IPS-15b (cell line): Measurements from ENCODE around the gene CYS1.
"Not testable (repeated sequence)": the region's sequence is repeated elsewhere in the genome, so short reads cannot be mapped to it uniquely, and the experiment has no call there.

Source experiments
- H3K27me3 ChIP-seq: one replicate; pipeline ENCODE4 v1.6.1; 2013; ENCODE audit warnings: low read length; ENCODE audit not compliant: control insufficient read depth, insufficient read depth
- H3K36me3 ChIP-seq: one replicate; pipeline ENCODE4 v1.6.1; 2013; ENCODE audit warnings: low read length; ENCODE audit not compliant: control insufficient read depth, insufficient read depth
- H3K4me1 ChIP-seq: one replicate; pipeline ENCODE4 v1.6.1; 2013; ENCODE audit warnings: mild to moderate bottlenecking, low read length; ENCODE audit not compliant: control insufficient read depth, insufficient read depth
- H3K4me3 ChIP-seq: one replicate; pipeline ENCODE4 v1.5.1; 2013; ENCODE audit warnings: low read depth, low read length
- H3K9ac ChIP-seq: one replicate; pipeline ENCODE4 v1.6.1; 2013; ENCODE audit warnings: low read depth, mild to moderate bottlenecking, low read length
- H3K9me3 ChIP-seq: one replicate; pipeline ENCODE4 v1.6.1; 2013; ENCODE audit warnings: mild to moderate bottlenecking, low read length; ENCODE audit not compliant: control insufficient read depth, insufficient read depth

CYS1 gene

DNA sequence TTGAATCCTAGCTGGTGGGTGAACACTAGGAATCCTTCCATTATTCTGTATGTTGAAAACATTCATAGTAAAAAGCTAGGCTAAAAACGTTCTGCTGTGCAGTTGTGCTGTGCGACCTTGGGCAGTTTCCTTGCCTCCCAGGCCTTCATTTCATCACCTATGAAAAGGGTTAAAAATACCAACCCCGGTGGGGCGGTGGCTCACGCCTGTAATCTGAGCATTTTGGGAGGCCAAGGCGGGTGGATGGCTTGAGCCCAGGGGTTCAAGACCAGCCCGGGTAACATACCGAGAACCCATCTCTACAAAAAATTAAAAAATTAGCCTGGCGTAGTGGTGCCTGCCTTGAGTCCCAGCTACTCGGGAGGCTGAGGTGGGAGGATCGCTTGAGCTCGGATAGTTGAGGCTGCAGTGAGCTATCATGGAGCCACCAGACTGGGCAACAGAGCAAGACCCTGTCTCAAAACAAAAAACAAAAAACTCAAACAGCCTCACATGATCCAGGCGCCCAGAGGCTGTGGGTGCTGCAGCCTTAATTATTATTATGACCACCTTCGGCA is 39.5 kb upstream of the CYS1 start:
- H3K27me3 ChIP-seq = no peaks in the 10 kb centered on the region
- H3K9ac ChIP-seq = no peak overlapping the region

DNA sequence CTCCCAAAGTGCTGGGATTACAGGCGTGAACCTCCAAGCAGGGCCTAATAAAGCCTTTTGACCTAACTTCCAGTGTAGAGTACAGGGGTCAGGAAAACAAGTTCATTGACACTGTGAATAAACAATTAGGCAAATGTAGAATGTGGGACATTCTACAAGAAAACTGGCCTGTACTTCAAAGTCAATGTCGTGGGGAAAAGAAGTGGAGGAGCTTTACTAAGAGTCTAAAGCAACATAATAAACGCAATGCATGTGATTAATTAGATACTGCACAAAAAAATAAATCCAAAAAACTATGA is 38.8 kb upstream of the CYS1 start:
- Histone ChIP-seq H3K9me3 (no peaks in the 10 kb centered on the region), H3K9ac (no peak overlapping the region), H3K27me3 (no peaks in the 10 kb centered on the region), H3K4me1 (no peaks in the 10 kb centered on the region), H3K36me3 (no peaks in the 10 kb centered on the region), H3K4me3 (no peak overlapping the region)

More for the DNA sequence above, 39.5 kb upstream of the CYS1 start:
- H3K4me1 ChIP-seq = no peaks in the 10 kb centered on the region
- H3K36me3 ChIP-seq = peaks cover under 1% of the 10 kb centered on the region
- peak overlapping the region; percentile 33 for H3K4me3 ChIP-seq
- no peaks in the 10 kb centered on the region for H3K9me3 ChIP-seq

DNA sequence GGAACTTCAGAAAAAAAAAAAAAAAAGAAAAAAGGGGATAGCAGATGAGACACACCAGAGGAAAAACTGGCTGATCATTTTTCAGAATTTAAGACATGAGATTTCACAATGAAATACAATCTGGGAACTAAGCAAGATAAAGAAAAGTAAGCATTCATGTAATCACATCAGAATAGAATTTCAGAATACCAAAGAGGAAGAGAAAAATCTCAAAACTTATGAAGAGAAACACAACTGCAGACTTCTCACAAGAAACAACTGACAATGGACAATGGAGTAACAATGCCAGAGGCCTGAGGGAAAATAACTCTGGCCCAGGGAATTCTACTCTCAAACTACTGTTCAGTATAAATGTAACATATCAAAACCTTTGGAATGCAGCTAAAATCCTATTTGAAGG is 29.1 kb upstream of the CYS1 start:
- Histone ChIP-seq H3K9ac (no peak overlapping the region), H3K27me3 (no peaks in the 10 kb centered on the region), H3K4me3 (no peak overlapping the region), H3K4me1 (no peaks in the 10 kb centered on the region), H3K36me3 (no peaks in the 10 kb centered on the region), H3K9me3 (no peaks in the 10 kb centered on the region)

DNA sequence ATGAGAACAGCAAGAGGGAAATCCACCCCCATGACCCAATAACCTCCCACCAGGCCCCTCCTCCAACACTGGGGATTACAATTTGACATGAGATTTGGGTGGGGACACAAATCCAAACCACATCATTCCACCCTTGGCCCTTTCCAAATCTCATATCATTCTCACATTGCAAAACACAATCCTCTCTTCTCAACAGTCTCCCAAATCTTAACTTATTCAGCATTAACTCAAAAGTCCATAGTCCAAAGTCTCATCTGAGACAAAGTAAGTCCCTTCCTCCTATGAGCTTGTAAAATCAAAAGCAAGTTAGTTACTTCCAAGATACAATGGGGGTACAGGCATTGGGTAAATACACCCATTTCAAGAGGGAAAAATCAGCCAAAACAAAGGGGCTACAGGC is 24.7 kb upstream of the CYS1 start:
- not testable (repeated sequence) for H3K36me3 ChIP-seq, H3K9ac ChIP-seq, H3K4me3 ChIP-seq, H3K4me1 ChIP-seq, H3K27me3 ChIP-seq, H3K9me3 ChIP-seq

GRCh38 chr2:10103179-10103578 is 23.0 kb upstream of the CYS1 start:
- Histone ChIP-seq H3K36me3 (no peaks in the 10 kb centered on the region), H3K27me3 (no peaks in the 10 kb centered on the region), H3K4me3 (no peak overlapping the region), H3K4me1 (no peaks in the 10 kb centered on the region), H3K9me3 (no peaks in the 10 kb centered on the region), H3K9ac (no peak overlapping the region)

GRCh38 chr2:10101491-10101890 is 21.3 kb upstream of the CYS1 start:
- H3K9me3 ChIP-seq = no peaks in the 10 kb centered on the region

GRCh38 chr2:10097352-10098148 is 17.3 kb upstream of the CYS1 start:
- Histone ChIP-seq H3K4me3 (no peak overlapping the region), H3K9me3 (no peaks in the 10 kb centered on the region), H3K4me1 (no peaks in the 10 kb centered on the region), H3K27me3 (no peaks in the 10 kb centered on the region), H3K36me3 (no peaks in the 10 kb centered on the region), H3K9ac (no peak overlapping the region)

More at GRCh38 chr2:10101491-10101890, 21.3 kb upstream of the CYS1 start:
- Histone ChIP-seq H3K4me3 (no peak overlapping the region), H3K36me3 (no peaks in the 10 kb centered on the region), H3K27me3 (no peaks in the 10 kb centered on the region), H3K4me1 (no peaks in the 10 kb centered on the region), H3K9ac (peak overlapping the region; percentile 9)

DNA sequence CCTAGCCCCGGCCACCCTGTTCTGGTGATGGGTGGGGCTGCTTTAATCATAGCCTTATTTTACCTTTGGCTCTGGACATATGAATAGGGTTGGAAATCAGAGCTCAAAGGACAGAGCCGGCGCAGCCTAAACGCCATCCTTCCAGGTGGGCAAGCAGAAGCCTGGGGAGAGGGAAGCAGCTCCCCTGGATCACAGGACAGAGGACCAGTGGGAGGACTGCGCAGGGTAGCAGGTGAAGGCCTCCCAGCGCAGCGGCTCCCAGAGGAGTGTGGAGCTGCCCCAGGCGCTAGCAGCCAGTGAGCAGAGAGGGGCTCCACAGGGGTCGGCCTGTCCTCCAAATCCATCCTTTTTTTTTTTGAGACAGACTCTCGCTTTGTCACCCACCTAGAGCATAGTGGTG is 16.4 kb upstream of the CYS1 start:
- Histone ChIP-seq H3K9ac (no peak overlapping the region), H3K4me1 (no peaks in the 10 kb centered on the region), H3K36me3 (no peaks in the 10 kb centered on the region)

GRCh38 chr2:10095175-10095574 is 15.0 kb upstream of the CYS1 start:
- H3K36me3 ChIP-seq = no peaks in the 10 kb centered on the region
- no peak overlapping the region for H3K9ac ChIP-seq

More for the DNA sequence above, 16.4 kb upstream of the CYS1 start:
- Histone ChIP-seq H3K27me3 (no peaks in the 10 kb centered on the region), H3K4me3 (no peak overlapping the region), H3K9me3 (no peaks in the 10 kb centered on the region)

GRCh38 chr2:10094271-10094814 is 14.1 kb upstream of the CYS1 start:
- no peak overlapping the region for H3K4me3 ChIP-seq
- no peaks in the 10 kb centered on the region for H3K4me1 ChIP-seq
- no peaks in the 10 kb centered on the region for H3K27me3 ChIP-seq
- no peaks in the 10 kb centered on the region for H3K9me3 ChIP-seq
- no peak overlapping the region for H3K9ac ChIP-seq
- H3K36me3 ChIP-seq = no peaks in the 10 kb centered on the region

More at GRCh38 chr2:10095175-10095574, 15.0 kb upstream of the CYS1 start:
- Histone ChIP-seq H3K4me1 (no peaks in the 10 kb centered on the region), H3K27me3 (no peaks in the 10 kb centered on the region), H3K9me3 (no peaks in the 10 kb centered on the region), H3K4me3 (no peak overlapping the region)

DNA sequence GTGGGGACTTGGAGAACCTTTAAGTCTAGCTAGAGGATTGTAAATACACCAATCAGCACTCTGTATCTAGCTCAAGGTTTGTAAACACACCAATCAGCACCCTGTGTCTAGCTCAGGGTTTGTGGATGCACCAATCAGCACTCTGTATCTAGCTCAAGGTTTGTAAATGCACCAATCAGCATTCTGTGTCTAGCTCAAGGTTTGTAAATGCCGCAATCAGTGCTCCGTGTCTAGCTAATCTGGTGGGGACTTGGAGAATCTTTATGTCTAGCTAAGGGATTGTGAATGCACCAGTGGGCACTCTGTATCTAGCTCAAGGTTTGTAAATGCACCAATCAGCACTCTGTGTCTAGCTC is 11.7 kb upstream of the CYS1 start:
- H3K4me1 ChIP-seq, H3K4me3 ChIP-seq: not testable (repeated sequence)

DNA sequence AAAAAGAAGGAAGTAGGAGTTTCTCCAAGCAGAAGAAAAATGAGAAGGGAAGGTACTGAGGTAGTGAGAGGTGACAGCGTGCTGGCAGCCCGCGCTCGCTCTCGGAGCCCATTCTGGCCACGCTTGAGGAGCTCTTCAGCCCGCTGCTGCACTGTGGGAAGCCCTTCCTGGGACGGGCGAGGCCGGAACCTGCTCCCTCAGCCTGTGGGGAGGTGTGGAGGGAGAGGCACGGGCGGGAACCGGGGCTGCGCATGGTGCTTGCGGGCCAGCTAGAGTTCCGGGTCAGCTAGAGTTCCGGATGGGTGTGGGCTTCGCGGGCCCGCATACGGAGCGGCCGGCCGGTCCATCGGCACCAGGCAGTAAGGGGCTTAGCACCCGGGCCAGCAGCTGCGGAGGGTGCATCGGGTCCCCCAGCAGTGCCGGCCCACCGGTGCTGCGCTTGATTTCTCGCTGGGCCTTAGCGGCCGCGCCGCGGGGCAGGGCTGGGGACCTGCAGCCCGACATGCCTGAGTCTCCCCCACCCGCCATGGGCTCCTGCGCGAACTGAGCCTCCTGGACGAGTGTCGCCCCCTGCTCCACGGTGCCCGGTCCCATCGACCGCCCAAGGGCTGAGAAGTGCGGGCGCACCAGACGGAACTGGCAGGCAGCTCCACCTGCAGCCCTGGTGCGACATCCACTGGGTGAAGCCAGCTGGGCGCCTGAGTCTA is 11.1 kb upstream of the CYS1 start:
- Histone ChIP-seq H3K36me3 (no peaks in the 10 kb centered on the region), H3K9me3 (no peaks in the 10 kb centered on the region), H3K4me1 (no peaks in the 10 kb centered on the region), H3K27me3 (no peaks in the 10 kb centered on the region), H3K9ac (no peak overlapping the region), H3K4me3 (peak overlapping the region; percentile 18)

More for the DNA sequence above, 11.7 kb upstream of the CYS1 start:
- H3K9me3 ChIP-seq, H3K9ac ChIP-seq, H3K27me3 ChIP-seq, H3K36me3 ChIP-seq: not testable (repeated sequence)
